NOMO-1 (cell line): ENCODE data around the gene NEMF.
"Not testable (repeated sequence)": the region's sequence is repeated elsewhere in the genome, so short reads cannot be mapped to it uniquely, and the experiment has no call there.

Experiments
- DNase-seq, 2 experiments: peaks; one replicate each; lab custom pipeline; 2025; ENCODE audit not compliant: unreplicated experiment in 2 of 2; lab: John Stamatoyannopoulos, UW

The NEMF gene

GRCh38 chr14:49761839-49762551 is 90.6 kb downstream of the NEMF start:
- DNase-seq: no peak

GRCh38 chr14:49755378-49755777 is 97.2 kb downstream of the NEMF start:
- no peak for DNase-seq

GRCh38 chr14:49754570-49755097 is 98.0 kb downstream of the NEMF start:
- DNase-seq: no peak

- DNase-seq: not testable (repeated sequence)
Measured at GRCh38 chr14:49746476-49746875, 106.1 kb downstream of the NEMF start.

- no peak for DNase-seq
Measured at GRCh38 chr14:49745191-49745590, 107.4 kb downstream of the NEMF start.

- DNase-seq: not testable (repeated sequence)
Measured at GRCh38 chr14:49735669-49736068, 116.9 kb downstream of the NEMF start.

- no peak for DNase-seq
Measured at GRCh38 chr14:49733836-49734235, 118.8 kb downstream of the NEMF start.

GRCh38 chr14:49732896-49733295 is 119.7 kb downstream of the NEMF start:
- DNase-seq: no peak
